Lower leg skin (tissue), 4 donors: ENCODE data around the gene SPOCK1. TPM values are rescaled to one million over a fixed set of nuclear protein-coding genes. Genes with fewer than 3 reads are reported as not detected.

Experiments
- DNase-seq, 2 donors: peaks; one replicate each; pipeline ENCODE4 v3.0.0-alpha.2; 2019; ENCODE audit warnings: low spot score in 2 of 2
- H3K4me3 ChIP-seq: fragments of 200-600 bp; sonication (generic); 2 replicates; pipeline ENCODE4 v1.5.1; 2017; ENCODE audit warnings: mild to moderate bottlenecking, low read depth; ENCODE audit not compliant: poor library complexity, severe bottlenecking
- POLR2A ChIP-seq, 2 donors: fragments of 450-650 bp; IDR thresholded peaks; one replicate each; pipeline ENCODE4 v1.6.1; 2016 to 2017; ENCODE audit warnings: antibody characterized with exemption in 2 of 2, mild to moderate bottlenecking in 1 of 2, moderate library complexity in 1 of 2
- WGBS, 2 donors: methylation state at CpG; one replicate each; pipeline ENCODE4 v1.1.5; 2018; 5-methylcytosine and 5-hydroxymethylcytosine counted together
- intact Hi-C: fragments of 100-400 bp; cut with DNase I; formaldehyde crosslinking; loops from one replicate; pipeline ENCODE4 v1.15.0; 2023; ENCODE audit warnings: low total_unique reads
- total RNA-seq, 4 donors: library from RNA; depleted of rRNA; stranded (reverse); fragments of >200 nt; gene quantifications; one replicate each; pipeline ENCODE4 v1.1.0, GENCODE V29; 2016
- TF ChIP-seq, protein P1 (sequence below), 3 donors: fragments of 450-650 bp; IDR thresholded peaks; one replicate each; pipeline ENCODE4 v1.5.1; 2016; ENCODE audit warnings: antibody characterized with exemption in 3 of 3, mild to moderate bottlenecking in 3 of 3, moderate library complexity in 2 of 3

SPOCK1 gene
- total RNA-seq, 4 donors from 2014 or later, result 7.9 to 21.5 (median 11.7) TPM

DNA sequence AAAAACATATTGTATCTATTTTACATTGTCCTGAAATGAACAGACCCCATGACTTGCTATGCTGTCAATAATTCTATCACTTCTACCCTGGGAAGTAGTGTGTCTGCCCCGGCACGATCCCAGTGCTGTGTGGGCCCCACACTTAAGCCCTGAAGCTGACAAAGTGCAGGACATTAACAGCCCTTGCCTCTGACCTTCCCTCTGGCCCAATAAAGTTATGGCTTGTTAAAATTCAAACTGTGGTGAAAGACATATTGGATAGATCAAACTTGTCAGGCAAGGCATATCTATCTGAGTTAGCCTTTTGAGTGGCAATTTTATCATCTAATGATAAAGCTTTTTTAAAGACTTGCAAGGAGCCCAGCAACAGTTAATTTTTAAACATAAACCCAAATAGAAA, 229.2 kb downstream of the SPOCK1 start:
- H3K4me3 ChIP-seq, result no peak overlapping the region
- WGBS, 2 donors, result 77 to 89% methylated on average over 2 of the region's 2 CpGs
- DNase-seq, result peak in 1 of 2 donors; percentile 65
- no peak for TF ChIP-seq POLR2A (IDR thresholded peaks at IDR 0.05)
- intact Hi-C loops, result no loop called here

GRCh38 chr5:137269274-137269673, 229.9 kb downstream of the SPOCK1 start:
- TF ChIP-seq, protein P1, sequence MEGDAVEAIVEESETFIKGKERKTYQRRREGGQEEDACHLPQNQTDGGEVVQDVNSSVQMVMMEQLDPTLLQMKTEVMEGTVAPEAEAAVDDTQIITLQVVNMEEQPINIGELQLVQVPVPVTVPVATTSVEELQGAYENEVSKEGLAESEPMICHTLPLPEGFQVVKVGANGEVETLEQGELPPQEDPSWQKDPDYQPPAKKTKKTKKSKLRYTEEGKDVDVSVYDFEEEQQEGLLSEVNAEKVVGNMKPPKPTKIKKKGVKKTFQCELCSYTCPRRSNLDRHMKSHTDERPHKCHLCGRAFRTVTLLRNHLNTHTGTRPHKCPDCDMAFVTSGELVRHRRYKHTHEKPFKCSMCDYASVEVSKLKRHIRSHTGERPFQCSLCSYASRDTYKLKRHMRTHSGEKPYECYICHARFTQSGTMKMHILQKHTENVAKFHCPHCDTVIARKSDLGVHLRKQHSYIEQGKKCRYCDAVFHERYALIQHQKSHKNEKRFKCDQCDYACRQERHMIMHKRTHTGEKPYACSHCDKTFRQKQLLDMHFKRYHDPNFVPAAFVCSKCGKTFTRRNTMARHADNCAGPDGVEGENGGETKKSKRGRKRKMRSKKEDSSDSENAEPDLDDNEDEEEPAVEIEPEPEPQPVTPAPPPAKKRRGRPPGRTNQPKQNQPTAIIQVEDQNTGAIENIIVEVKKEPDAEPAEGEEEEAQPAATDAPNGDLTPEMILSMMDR (IDR thresholded peaks at IDR 0.05), result no peak
- TF ChIP-seq POLR2A (IDR thresholded peaks at IDR 0.05), result no peak
- DNase-seq, result peak in 1 of 2 donors; percentile 56
- 26 to 39% methylated on average over 2 of the region's 2 CpGs for WGBS, 2 donors
- intact Hi-C loops, result no loop called here
- no peak overlapping the region for H3K4me3 ChIP-seq

DNA sequence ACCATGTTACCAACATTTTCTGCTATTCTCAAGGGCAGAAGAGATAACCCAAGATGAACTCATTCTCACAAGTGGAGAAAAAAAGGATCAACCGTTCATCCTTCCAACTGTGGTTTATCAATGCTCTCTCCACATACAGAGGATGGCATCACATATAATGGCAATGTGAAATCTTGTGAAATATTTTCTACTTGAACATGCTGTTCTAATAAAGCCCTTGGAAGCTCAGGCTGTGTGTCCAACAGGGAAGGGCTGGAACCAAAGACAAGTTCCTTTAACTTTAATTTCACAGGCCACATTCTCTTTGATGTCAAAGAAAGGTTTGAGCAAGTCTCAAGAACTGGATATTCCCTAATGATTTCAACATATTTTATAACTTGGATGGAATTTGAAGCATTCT, 230.5 kb downstream of the SPOCK1 start:
- 57 to 71% methylated on average over 1 of the region's 1 CpG for WGBS, 2 donors

DNA sequence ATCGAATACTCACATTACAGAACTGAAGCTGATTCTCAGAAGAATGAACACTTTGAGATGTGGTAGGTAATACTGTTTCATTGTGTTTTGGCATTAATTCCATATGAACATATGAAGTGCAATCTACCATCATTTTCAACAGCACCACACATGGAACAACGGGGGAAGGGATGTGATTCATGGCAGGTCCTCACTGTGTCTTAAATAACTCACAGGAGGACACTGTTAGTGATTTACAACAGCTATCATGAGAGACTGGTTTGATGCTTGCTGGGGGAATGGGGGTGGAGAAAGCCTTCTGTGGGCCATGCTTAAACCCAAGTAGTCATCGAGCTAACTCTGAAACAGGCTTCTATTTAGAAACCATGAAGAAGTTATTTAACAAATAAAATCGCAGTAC, 232.9 kb downstream of the SPOCK1 start:
- intact Hi-C loops, result no loop called here
- no peak for DNase-seq
- no peak for TF ChIP-seq POLR2A (IDR thresholded peaks at IDR 0.05)
- TF ChIP-seq, protein P1 (IDR thresholded peaks at IDR 0.05), result no peak
- WGBS, 2 donors, result 79% methylated on average over 4 of the region's 4 CpGs
- no peak overlapping the region for H3K4me3 ChIP-seq

More for the DNA sequence above, 230.5 kb downstream of the SPOCK1 start:
- H3K4me3 ChIP-seq, result no peak overlapping the region
- intact Hi-C loops, result no loop called here
- TF ChIP-seq, protein P1 (IDR thresholded peaks at IDR 0.05), result no peak
- no peak for TF ChIP-seq POLR2A (IDR thresholded peaks at IDR 0.05)
- peak in 1 of 2 donors; percentile 37 for DNase-seq

DNA sequence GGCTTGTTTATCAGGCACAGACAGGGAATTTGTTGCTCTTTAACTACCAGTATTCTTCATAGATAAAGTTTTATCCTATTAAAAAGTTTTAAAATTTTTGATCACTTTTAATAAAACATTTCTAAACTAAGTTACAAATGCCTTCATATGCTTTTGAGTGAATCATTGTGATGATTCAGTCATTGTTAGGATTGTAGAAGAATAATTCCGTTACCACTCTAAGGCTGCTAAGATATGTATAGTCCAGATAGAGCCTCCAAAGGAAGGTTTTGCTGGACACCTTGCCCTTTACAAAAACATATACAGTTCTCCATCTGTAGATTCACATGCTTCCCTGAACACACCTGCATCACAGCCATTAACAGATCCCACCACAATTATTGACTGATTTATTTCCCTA, 233.7 kb downstream of the SPOCK1 start:
- no peak overlapping the region for H3K4me3 ChIP-seq
- DNase-seq, result no peak
- TF ChIP-seq, protein P1 (IDR thresholded peaks at IDR 0.05), result no peak
- no peak for TF ChIP-seq POLR2A (IDR thresholded peaks at IDR 0.05)
- WGBS, 2 donors, result 80 to 90% methylated on average over 1 of the region's 1 CpG
- intact Hi-C loops, result no loop called here

- WGBS, 2 donors, result 46 to 51% methylated on average over 4 of the region's 4 CpGs
- TF ChIP-seq, protein P1 (IDR thresholded peaks at IDR 0.05), result no peak
- TF ChIP-seq POLR2A (IDR thresholded peaks at IDR 0.05), result no peak
- H3K4me3 ChIP-seq, result no peak overlapping the region
- peak in 1 of 2 donors; percentile 14 for DNase-seq
- intact Hi-C loops, result no loop called here
Measured at GRCh38 chr5:137264573-137264972, 234.6 kb downstream of the SPOCK1 start.
